KBM-7 (cell line): Measurements from ENCODE around the gene EGFL7.

ENCODE experiments used
- DNase-seq: peaks from one replicate; pipeline ENCODE4 v3.0.0-alpha.2; 2015
- in situ Hi-C: fragments of 300-500 bp; cut with MboI; formaldehyde crosslinking; loops from 2 replicates; pipeline ENCODE4 v1.14.3; 2020; ENCODE audit warnings: low sequenced_read_pairs, low pct_unique_long_range_greater_than_20kb, mixed read lengths

EGFL7 gene

DNA sequence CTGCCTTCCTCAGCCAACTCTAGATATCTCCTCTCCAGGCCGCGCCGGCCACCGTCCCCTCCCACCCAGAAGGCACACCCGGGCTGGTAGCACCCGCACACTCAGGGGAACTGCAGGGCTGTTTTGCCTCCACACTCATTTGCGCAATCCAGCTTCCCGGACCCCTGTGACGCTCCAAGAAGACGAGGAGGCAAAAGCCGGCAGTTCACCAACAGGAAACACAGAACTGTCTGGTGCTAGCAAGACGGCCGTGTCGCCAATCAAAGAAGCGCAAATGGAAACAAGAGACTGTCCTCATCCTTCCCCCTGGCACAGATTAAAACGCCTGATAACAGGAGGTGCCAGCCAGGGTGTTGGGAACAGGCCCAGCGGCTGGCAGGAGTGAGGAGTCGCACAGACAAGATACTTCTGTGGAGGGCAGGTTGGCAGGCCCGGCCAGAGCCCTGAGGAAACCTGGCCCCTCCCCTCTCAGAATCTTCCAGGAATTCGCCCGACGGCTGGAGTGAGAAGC is 16.8 kb downstream of the EGFL7 start:
- in situ Hi-C loops, result no loop called here
- DNase-seq, result peak; percentile 89

- DNase-seq, result no peak
- in situ Hi-C loops, result no loop called here
Observed at GRCh38 chr9:136681029-136681428, 18.3 kb downstream of the EGFL7 start.

GRCh38 chr9:136681945-136682699 is 19.4 kb downstream of the EGFL7 start:
- DNase-seq, result no peak
- in situ Hi-C loops, result no loop called here

DNA sequence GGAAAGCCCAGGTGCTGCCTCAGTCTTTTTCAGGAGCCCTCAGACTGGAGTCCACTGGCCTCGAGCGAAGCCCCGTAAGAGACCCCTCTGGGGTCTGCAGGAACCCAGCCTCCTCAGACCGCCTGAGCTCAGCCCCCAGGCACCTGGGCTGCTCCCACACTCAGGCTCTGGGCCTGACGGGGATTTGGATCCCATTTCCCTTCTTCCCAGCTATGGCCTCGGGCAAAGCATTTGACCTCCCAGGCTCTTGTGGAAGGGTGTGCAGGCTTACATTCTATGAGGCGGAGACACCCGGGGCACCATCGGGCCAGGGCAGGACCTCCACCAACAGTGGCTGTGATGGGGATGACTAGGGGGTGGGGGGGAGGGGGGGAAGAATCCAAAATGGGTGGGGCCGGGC is 20.0 kb downstream of the EGFL7 start:
- in situ Hi-C loops, result no loop called here
- DNase-seq, result no peak

DNA sequence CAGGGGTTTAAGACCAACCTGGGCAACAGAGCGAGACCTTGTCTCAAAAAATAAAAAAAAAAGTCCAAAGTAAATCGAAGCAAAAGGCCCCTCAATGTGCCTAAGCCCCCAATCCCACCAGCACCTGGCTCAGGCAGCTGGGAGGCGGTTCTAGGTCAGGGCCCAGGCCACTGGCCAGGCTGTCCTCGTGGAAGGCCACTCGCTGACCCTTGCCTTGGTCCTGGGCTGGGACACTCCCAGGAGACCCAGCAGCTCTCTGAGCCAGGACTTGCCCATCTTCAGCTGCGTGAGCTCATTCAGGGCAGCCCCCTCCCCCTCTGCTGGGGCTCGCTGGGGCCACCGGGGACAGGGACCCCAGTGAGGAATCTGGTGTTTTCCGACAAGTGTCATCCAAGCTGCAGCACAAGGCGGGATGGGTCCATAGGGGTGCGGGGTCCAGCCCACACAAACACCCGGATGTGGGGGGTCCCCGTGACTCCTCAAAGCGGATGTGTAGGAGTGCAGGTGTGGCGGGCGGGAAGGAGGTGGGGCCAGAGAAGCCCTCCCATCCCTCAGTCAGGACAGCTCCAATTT is 20.5 kb downstream of the EGFL7 start:
- in situ Hi-C loops, result no loop called here

DNA sequence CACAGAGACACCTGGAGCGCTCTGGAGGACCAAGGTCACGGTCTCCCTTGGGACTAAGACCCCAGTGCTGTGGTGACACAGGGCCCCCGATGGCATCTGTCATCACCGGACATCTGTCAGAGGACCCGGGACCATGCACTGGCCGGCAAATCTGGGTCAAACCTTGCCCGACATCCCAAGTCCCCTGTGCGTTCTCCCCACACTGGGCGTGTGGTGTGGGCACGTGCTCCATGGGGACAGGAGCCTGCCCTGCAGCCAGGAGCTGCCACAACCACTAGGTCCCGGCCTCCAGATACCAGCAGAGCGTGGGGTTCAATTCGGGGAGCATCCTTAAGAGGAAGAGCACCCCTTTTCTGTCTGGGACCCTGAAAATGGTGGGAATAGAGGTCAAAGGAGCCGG is 21.0 kb downstream of the EGFL7 start:
- in situ Hi-C loops, result no loop called here
- DNase-seq, result no peak

More for the DNA sequence above, 20.5 kb downstream of the EGFL7 start:
- no peak for DNase-seq

DNA sequence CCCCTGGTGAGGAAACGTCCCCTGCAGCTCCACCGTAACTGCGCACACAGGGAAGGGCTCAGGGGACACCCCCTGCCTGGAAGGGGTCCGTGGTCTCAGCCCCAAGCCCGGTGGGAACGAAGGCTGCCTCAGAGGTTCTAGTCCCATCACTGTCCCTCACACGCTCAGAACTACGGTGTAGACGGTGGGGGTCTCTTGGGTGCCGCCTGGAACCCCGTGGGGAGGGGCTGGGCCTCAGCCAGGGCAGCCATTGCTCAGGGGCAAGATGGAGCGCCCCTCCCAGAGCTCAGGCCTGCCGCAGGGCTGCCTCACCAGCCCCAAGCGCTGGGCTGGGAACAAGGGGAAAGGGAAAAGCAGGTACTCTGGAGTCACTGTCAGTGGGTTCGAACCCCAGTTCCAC is 21.6 kb downstream of the EGFL7 start:
- in situ Hi-C loops, result no loop called here
- DNase-seq, result no peak

- in situ Hi-C loops, result no loop called here
- no peak for DNase-seq
Observed at GRCh38 chr9:136684799-136685198, 22.1 kb downstream of the EGFL7 start.

- in situ Hi-C loops, result no loop called here
- no peak for DNase-seq
Observed at GRCh38 chr9:136685216-136685615, 22.5 kb downstream of the EGFL7 start.

GRCh38 chr9:136685790-136686533 is 23.2 kb downstream of the EGFL7 start:
- in situ Hi-C loops, result no loop called here
- no peak for DNase-seq

- in situ Hi-C loops, result no loop called here
Observed at GRCh38 chr9:136686534-136686793, 23.7 kb downstream of the EGFL7 start.

DNA sequence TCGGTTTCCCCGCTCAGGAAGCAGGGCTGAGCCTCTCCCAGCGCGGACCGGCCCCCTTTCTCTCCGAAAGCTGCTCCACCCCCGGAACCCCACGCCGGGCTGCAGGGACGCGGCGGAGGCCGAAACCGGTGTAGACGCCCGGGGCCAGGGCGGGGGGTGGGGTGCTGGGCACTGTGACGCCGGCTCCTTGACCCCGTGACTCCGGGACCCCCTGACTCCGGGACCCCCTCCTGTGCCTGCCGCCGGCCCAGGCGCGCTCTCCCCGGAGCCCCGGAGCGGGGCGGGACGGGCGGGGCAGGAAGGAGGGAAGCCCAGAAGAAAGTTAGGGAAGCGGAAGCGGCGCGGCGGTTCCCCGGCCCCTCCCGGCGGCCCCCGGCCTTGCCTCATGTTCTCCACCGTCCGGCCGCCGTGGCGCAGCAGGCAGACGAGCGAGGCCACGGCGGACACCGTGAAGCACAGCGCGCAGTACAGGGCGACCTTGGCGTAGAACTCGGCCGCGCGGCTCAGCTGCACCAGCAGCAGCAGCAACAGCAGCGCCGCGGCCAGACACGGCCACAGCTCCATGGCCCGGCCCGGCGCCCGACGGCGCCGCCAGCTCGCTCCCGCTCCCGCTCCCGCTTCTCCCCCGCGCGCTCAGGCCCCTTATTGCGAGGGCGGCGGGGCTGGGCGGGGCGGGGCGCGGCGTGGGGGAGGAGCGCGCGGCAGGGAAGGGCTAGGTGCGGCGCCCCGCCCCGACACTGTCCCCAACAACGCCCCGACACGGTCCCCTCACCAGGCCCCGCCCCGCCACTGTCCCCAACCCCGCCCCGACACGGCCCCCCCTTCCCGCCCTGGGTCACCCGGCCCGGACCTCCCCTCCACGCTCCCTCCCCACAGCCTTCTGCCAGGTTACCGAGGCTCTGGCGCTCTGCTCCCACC is 24.3 kb downstream of the EGFL7 start, which contains the start of gene AGPAT2:
AGPAT2 (minus strand) TSS at position 664 of the 918 bp plus-strand sequence; CDS start at position 564, 100 bp downstream.
- in situ Hi-C loops, result no loop called here
- peak; percentile 79 for DNase-seq

More at GRCh38 chr9:136686534-136686793, 23.7 kb downstream of the EGFL7 start:
- no peak for DNase-seq

DNA sequence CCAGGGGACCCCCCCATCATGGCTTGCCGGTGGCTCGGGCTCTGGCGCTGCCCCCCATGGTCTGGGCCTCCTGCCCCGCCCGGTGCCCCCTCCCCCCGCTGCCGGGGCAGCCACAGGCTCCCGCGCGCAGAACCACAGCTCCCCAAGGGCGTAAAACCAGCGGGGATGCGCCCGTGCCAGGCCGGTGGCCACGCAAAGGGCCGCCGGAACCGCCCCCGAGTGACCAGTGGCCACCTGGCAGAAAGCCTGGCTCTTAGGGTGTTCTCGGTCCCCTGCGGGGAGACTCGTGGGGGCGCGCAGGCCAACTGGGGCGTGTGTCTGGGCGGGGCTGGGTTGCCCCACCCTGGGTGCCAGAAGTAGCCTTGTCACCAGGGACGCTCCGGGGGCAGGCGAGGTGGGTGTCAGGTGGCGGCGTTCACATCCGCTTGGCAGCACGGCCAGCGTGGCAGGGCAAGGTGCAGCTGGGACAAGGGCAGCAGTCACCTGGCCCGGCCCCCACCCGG is 25.1 kb downstream of the EGFL7 start:
- no peak for DNase-seq
- in situ Hi-C loops, result no loop called here

DNA sequence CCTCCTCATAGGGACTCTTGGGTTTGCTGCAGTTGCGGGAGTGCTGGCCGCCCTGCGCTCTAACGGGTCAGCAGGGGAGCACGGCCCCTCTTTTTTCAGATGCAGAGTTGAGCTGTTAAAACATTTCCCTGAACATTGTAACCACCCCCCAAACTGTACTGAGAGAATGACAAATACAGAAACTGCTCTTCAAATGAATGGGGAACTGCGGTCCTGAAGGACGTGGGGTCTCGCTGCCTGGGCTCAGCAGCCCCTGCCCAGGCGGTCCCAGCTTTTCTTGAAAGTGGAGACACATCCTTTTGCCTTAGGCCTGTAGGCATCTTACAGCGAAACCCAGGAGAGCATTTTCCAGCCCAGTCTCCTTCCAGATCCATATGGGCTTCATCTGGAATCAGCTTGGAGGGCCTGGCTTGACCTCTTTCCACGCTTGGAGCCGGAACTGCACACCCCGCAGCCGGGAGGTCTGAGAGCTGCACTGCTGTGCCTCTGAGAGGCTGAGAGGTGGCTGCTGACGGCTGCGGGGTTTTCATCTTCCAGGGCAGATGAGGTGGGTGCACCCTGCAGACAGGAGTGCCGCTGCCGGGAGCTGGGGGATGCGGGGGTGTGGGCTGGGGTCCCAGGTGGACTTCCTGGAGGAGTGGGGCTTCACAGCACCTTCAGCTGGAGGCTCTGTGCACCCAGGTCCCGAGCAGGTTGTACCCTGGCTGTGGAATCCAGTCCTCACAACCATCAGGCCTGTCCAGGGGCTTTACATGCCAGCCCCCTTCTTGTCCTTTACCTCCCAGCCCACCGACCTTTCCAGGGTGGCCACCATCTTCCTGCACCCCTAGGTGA is 25.8 kb downstream of the EGFL7 start:
- in situ Hi-C loops, result no loop called here
- no peak for DNase-seq

- in situ Hi-C loops, result no loop called here
- no peak for DNase-seq
Observed at GRCh38 chr9:136689108-136689460, 26.4 kb downstream of the EGFL7 start.

GRCh38 chr9:136690104-136690805 is 27.5 kb downstream of the EGFL7 start:
- in situ Hi-C loops, result no loop called here
- DNase-seq, result no peak

DNA sequence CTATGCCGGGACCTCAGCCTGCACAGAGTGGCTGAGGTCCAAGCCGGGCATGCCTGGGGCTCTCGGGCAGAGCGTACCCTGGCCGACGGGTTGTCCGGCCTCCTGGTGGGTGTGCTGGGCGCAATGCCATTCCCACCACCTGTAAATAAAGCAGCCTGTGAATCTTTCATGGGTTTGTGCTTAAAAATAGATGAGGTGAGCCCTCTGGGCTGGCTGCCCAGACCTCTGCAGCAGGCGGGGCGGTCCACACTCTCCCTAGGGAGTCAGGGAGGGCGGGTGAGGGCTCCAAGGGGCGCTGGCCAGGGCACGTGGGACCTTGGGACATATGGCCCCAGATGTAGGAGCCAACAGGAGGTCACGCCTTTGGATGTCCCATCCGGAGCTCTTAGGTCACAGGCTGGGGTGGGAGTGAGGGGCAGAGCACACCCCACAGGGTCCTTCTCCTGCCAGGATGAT is 28.1 kb downstream of the EGFL7 start:
- no peak for DNase-seq
- in situ Hi-C loops, result no loop called here
